ENCODE data around the gene DIPK1A.
A peak's percentile ranks its signal among the peaks of the same experiment; 100 is the strongest.

DIPK1A gene

GRCh38 chr1:92870591-92870990 is 90.7 kb downstream of the DIPK1A start:
- no peak for FAIRE-seq

GRCh38 chr1:92864131-92864530 is 97.1 kb downstream of the DIPK1A start:
- no peak for FAIRE-seq

- no peak for FAIRE-seq
Measured at GRCh38 chr1:92862605-92863004, 98.7 kb downstream of the DIPK1A start.

GRCh38 chr1:92859400-92860039 is 101.7 kb downstream of the DIPK1A start:
- FAIRE-seq, result no peak

- peak; percentile 100 for FAIRE-seq
Measured at GRCh38 chr1:92858564-92859399, 102.5 kb downstream of the DIPK1A start.

GRCh38 chr1:92857817-92858216 is 103.4 kb downstream of the DIPK1A start:
- FAIRE-seq, result no peak

GRCh38 chr1:92855236-92855635 is 106.0 kb downstream of the DIPK1A start:
- FAIRE-seq, result no peak

GRCh38 chr1:92854101-92854785 is 107.0 kb downstream of the DIPK1A start:
- no peak for FAIRE-seq

- FAIRE-seq, result no peak
Measured at GRCh38 chr1:92853299-92853698, 108.0 kb downstream of the DIPK1A start.

- no peak for FAIRE-seq
Measured at GRCh38 chr1:92851729-92852128, 109.5 kb downstream of the DIPK1A start.

- FAIRE-seq, result no peak
Measured at GRCh38 chr1:92850019-92850418, 111.2 kb downstream of the DIPK1A start.

- FAIRE-seq, result no peak
Measured at GRCh38 chr1:92848201-92848600, 113.1 kb downstream of the DIPK1A start.

GRCh38 chr1:92845908-92846307 is 115.4 kb downstream of the DIPK1A start:
- FAIRE-seq, result no peak

- no peak for FAIRE-seq
Measured at GRCh38 chr1:92844439-92844838, 116.8 kb downstream of the DIPK1A start.

GRCh38 chr1:92843429-92844352 is 117.6 kb downstream of the DIPK1A start:
- FAIRE-seq, result no peak

- no peak for FAIRE-seq
Measured at GRCh38 chr1:92843046-92843423, 118.2 kb downstream of the DIPK1A start.

GRCh38 chr1:92842082-92843045 is 118.9 kb downstream of the DIPK1A start:
- no peak for FAIRE-seq

GRCh38 chr1:92840600-92840999 is 120.7 kb downstream of the DIPK1A start:
- no peak for FAIRE-seq

GRCh38 chr1:92839442-92839841 is 121.8 kb downstream of the DIPK1A start:
- FAIRE-seq, result no peak

GRCh38 chr1:92838519-92838918 is 122.7 kb downstream of the DIPK1A start:
- no peak for FAIRE-seq

- FAIRE-seq, result no peak
Measured at GRCh38 chr1:92837062-92837461, 124.2 kb downstream of the DIPK1A start.

- FAIRE-seq, result no peak
Measured at GRCh38 chr1:92834617-92835016, 126.6 kb downstream of the DIPK1A start.
